Right atrium auricular region (tissue), 2 donors: ENCODE measurements around the gene PLA2R1. TPM values are rescaled to one million over a fixed set of nuclear protein-coding genes. Genes with fewer than 3 reads are reported as not detected.
"Not testable (repeated sequence)": the region's sequence is repeated elsewhere in the genome, so short reads cannot be mapped to it uniquely, and the experiment has no call there.

Experiments
- DNase-seq: peaks from one replicate; pipeline ENCODE4 v3.0.0-alpha.2; 2019; ENCODE audit warnings: low spot score
- H3K27ac ChIP-seq, 2 donors: fragments of 200-600 bp; sonication (generic); 1 replicate in 1 of 2; 2 replicates in 1 of 2; pipeline ENCODE4 v1.5.1; 2016 to 2019
- H3K27me3 ChIP-seq, 2 donors: fragments of 200-600 bp; sonication (generic); one replicate each; pipeline versions ENCODE4 v1.5.1 to v1.6.0; 2017 to 2019
- H3K36me3 ChIP-seq: fragments of 200-600 bp; sonication (generic); one replicate; pipeline ENCODE4 v1.5.1; 2016
- H3K4me1 ChIP-seq, 2 donors: fragments of 200-600 bp; sonication (generic); one replicate each; pipeline versions ENCODE4 v1.5.1 to v1.6.0; 2017 to 2019
- H3K4me3 ChIP-seq, 2 donors: fragments of 200-600 bp; sonication (generic); 1 replicate in 1 of 2; 2 replicates in 1 of 2; pipeline ENCODE4 v1.5.1; 2017 to 2019; ENCODE audit warnings: mild to moderate bottlenecking in 1 of 2, moderate library complexity in 1 of 2
- H3K9me3 ChIP-seq, 2 donors: fragments of 200-600 bp; sonication (generic); one replicate each; pipeline ENCODE4 v1.5.1; 2019
- CTCF ChIP-seq, 2 donors: fragments of 200-600 bp; sonication (generic); IDR thresholded peaks; one replicate each; pipeline ENCODE4 v1.5.1; 2019; ENCODE audit warnings: antibody characterized with exemption in 2 of 2
- total RNA-seq, 2 donors: library from RNA; depleted of rRNA; stranded (reverse); fragments of >200 nt; gene quantifications; one replicate each; pipeline ENCODE4 v1.1.0, GENCODE V29; 2016

The PLA2R1 gene
- total RNA-seq, 2 donors from 2014 or later = 2.8 to 3.3 TPM

GRCh38 chr2:159982270-159982669 is 80.1 kb downstream of the PLA2R1 start:
- H3K4me3 ChIP-seq = no peak overlapping the region
- no peaks in the 10 kb centered on the region for H3K36me3 ChIP-seq
- H3K4me1 ChIP-seq = peaks cover 0 to 6% of the 10 kb centered on the region in 2 donors
- H3K27ac ChIP-seq = no peak overlapping the region
- DNase-seq = no peak
- no peaks in the 10 kb centered on the region for H3K9me3 ChIP-seq
- H3K27me3 ChIP-seq = no peaks in the 10 kb centered on the region
- no peak for TF ChIP-seq CTCF (IDR thresholded peaks at IDR 0.05)

- no peak for DNase-seq
- H3K4me1 ChIP-seq = no peaks in the 10 kb centered on the region
- no peak overlapping the region for H3K4me3 ChIP-seq
- H3K36me3 ChIP-seq = no peaks in the 10 kb centered on the region
- H3K27ac ChIP-seq = no peak overlapping the region
- no peak for TF ChIP-seq CTCF (IDR thresholded peaks at IDR 0.05)
- H3K27me3 ChIP-seq = no peaks in the 10 kb centered on the region
- no peaks in the 10 kb centered on the region for H3K9me3 ChIP-seq
Measured at GRCh38 chr2:159976527-159977160, 85.8 kb downstream of the PLA2R1 start.

- Histone ChIP-seq H3K36me3 (no peaks in the 10 kb centered on the region), H3K27me3 (no peaks in the 10 kb centered on the region), H3K4me1 (no peaks in the 10 kb centered on the region), H3K4me3 (no peak overlapping the region), H3K9me3 (no peaks in the 10 kb centered on the region), H3K27ac (no peak overlapping the region)
- DNase-seq = no peak
- TF ChIP-seq CTCF (IDR thresholded peaks at IDR 0.05) = no peak
Measured at GRCh38 chr2:159973325-159973724, 89.1 kb downstream of the PLA2R1 start.

- DNase-seq = no peak
- Histone ChIP-seq H3K9me3 (no peaks in the 10 kb centered on the region), H3K4me1 (no peaks in the 10 kb centered on the region), H3K27me3 (no peaks in the 10 kb centered on the region), H3K36me3 (no peaks in the 10 kb centered on the region), H3K4me3 (no peak overlapping the region), H3K27ac (no peak overlapping the region)
- no peak for TF ChIP-seq CTCF (IDR thresholded peaks at IDR 0.05)
Measured at GRCh38 chr2:159971365-159972152, 90.9 kb downstream of the PLA2R1 start.

GRCh38 chr2:159970548-159970947 is 91.9 kb downstream of the PLA2R1 start:
- H3K27me3 ChIP-seq, H3K36me3 ChIP-seq, H3K4me1 ChIP-seq, H3K9me3 ChIP-seq, DNase-seq, H3K4me3 ChIP-seq, H3K27ac ChIP-seq: not testable (repeated sequence)

GRCh38 chr2:159968279-159968900 is 94.0 kb downstream of the PLA2R1 start:
- Histone ChIP-seq H3K27ac (no peak overlapping the region), H3K9me3 (no peaks in the 10 kb centered on the region), H3K36me3 (no peaks in the 10 kb centered on the region), H3K4me1 (no peaks in the 10 kb centered on the region), H3K4me3 (no peak overlapping the region), H3K27me3 (no peaks in the 10 kb centered on the region)
- no peak for DNase-seq
- peak in 1 of 2 donors; percentile 73 for TF ChIP-seq CTCF (IDR thresholded peaks at IDR 0.05)
